Measurements from ENCODE around the gene CCDC85C.

GRCh38 chr14:99546234-99546879, 57.6 kb downstream of the CCDC85C start:
- TF ChIP-seq, protein P1, sequence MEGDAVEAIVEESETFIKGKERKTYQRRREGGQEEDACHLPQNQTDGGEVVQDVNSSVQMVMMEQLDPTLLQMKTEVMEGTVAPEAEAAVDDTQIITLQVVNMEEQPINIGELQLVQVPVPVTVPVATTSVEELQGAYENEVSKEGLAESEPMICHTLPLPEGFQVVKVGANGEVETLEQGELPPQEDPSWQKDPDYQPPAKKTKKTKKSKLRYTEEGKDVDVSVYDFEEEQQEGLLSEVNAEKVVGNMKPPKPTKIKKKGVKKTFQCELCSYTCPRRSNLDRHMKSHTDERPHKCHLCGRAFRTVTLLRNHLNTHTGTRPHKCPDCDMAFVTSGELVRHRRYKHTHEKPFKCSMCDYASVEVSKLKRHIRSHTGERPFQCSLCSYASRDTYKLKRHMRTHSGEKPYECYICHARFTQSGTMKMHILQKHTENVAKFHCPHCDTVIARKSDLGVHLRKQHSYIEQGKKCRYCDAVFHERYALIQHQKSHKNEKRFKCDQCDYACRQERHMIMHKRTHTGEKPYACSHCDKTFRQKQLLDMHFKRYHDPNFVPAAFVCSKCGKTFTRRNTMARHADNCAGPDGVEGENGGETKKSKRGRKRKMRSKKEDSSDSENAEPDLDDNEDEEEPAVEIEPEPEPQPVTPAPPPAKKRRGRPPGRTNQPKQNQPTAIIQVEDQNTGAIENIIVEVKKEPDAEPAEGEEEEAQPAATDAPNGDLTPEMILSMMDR (IDR thresholded peaks at IDR 0.05; ENCODE audit: low read depth, low read length), result no peak
- TF ChIP-seq EZH2phosphoT487 (IDR thresholded peaks at IDR 0.05; ENCODE audit: low read depth), result no peak
